ACHN (cell line): ENCODE measurements around the gene NGEF.
A peak's percentile ranks its signal among the peaks of the same experiment; 100 is the strongest.

Source experiments
- DNase-seq: peaks from one replicate; pipeline ENCODE4 v3.0.0-alpha.2; 2015
- in situ Hi-C: cut with HindIII; loops from 2 replicates; pipeline ENCODE4 v1.10.0; 2017; ENCODE audit warnings: low sequenced_read_pairs, low pct_ligation_motif_present, low pct_unique_long_range_greater_than_20kb

The NGEF gene

GRCh38 chr2:232950751-232951150 lies 62.3 kb downstream of the NGEF start:
- no peak for DNase-seq
- in situ Hi-C loops: no loop called here

- in situ Hi-C loops: no loop called here
- no peak for DNase-seq
Measured at GRCh38 chr2:232949016-232949415, 64.0 kb downstream of the NGEF start.

GRCh38 chr2:232942831-232943230 lies 70.2 kb downstream of the NGEF start:
- DNase-seq: no peak
- in situ Hi-C loops: no loop called here

- DNase-seq: no peak
- in situ Hi-C loops: no loop called here
Measured at GRCh38 chr2:232941912-232942594, 71.0 kb downstream of the NGEF start.

GRCh38 chr2:232941400-232941799 lies 71.7 kb downstream of the NGEF start:
- no peak for DNase-seq
- in situ Hi-C loops: no loop called here

GRCh38 chr2:232940724-232941123 lies 72.3 kb downstream of the NGEF start:
- no peak for DNase-seq
- in situ Hi-C loops: no loop called here

- in situ Hi-C loops: no loop called here
- DNase-seq: peak; percentile 83
Measured at GRCh38 chr2:232937278-232937906, 75.7 kb downstream of the NGEF start.

- in situ Hi-C loops: no loop called here
- DNase-seq: no peak
Measured at GRCh38 chr2:232931636-232932035, 81.4 kb downstream of the NGEF start.

DNA sequence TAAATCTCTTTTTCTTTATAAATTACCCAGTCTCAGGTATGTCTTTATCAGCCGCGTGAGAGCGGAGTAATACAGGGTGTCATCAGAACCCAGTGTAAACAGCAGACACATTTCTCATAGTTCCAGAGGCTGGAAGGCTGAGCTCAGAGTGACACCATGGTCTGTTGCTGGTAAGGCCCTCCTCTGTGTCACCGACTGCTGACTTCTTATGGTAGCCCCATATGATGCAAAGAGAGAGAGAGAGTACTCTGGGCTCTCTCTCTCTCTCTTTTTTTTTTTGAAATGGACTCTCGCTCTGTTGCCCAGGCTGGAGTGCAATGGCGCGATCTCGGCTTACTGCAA lies 83.0 kb downstream of the NGEF start:
- in situ Hi-C loops: no loop called here
- DNase-seq: no peak

- no peak for DNase-seq
- in situ Hi-C loops: no loop called here
Measured at GRCh38 chr2:232929303-232930058, 83.6 kb downstream of the NGEF start.

GRCh38 chr2:232928551-232929302 lies 84.3 kb downstream of the NGEF start:
- no peak for DNase-seq
- in situ Hi-C loops: no loop called here

DNA sequence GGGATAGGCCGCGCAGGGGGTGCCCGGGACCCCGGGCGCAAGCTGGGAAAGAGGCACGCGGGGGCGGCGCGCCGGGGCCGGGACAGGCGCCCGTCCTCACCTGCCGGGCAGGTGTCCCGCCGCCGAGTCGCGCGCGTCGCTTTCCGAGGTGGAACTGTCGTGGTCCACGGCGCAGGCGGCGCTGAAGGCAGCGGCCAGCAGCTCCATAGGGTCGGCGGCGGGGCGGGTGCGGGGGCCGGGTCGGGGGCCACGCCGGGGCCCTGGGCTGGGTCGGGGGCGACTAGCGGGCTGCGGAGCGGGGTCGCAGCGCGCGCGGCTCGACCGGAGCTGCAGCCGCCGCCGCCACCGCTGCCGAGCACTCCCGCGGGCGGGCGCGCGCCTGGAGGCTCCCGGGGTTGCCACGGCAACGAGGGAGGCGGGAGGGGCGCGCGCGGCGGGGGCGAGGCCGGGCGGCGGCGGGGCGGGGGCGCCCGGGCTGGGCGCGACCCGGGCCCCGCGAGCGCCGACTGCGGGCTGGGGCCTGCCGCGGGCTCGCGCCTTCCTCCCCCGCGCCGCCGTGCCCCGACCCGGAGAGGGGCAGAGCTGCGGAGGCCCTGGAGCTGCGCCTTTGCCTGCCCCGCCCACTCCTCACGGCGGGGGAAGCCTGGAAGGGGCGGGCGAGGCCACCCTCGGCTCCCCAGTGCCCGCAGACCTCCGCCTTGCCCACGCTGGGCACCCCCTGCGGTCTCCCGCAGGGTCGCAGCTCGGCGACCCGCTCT lies 85.1 kb downstream of the NGEF start:
- in situ Hi-C loops: no loop called here
- DNase-seq: no peak

- DNase-seq: no peak
- in situ Hi-C loops: no loop called here
Measured at GRCh38 chr2:232927032-232927792, 85.8 kb downstream of the NGEF start.

DNA sequence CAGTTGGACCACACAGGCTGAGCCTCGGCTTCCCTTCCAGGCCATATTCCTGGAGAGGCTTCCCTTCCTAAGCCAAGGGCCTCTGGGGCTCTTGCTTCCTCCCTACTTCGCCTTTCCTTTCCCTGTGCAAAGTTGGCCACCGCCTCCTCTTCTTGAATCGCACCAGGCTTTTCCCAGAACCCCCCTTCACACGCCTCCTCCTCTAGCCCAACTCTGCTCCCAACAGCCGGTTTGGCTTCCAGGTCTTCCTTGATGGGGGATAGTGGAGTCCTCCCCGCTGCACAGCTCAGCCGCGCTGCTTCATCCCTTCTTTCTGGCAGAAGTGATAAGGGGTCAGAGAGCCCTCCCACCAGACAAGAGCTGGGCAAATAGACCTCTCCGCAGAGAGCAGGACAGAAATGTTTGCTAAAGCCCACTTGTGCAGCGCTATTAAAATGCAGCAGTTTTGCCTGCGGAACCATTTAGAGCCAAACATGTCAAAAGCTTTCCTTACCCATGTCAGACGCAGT lies 86.6 kb downstream of the NGEF start:
- DNase-seq: no peak
- in situ Hi-C loops: no loop called here

DNA sequence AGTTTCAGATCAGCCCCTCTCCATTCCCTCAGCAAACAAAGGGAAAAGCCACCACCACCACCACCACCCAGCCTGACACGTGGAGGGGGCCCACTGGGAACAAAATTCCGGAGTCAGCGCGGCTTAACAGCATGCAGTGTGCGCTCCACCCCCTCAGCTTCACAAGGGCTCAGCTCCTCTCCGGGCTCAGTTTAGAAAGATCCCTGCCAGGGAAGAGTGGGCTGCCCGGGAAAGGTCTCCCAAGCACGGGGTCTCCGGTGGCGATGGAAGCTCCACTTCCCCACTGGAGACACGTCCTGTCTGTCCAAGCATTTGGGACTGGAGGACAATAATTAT lies 87.3 kb downstream of the NGEF start:
- DNase-seq: no peak
- in situ Hi-C loops: no loop called here

GRCh38 chr2:232925153-232925820 lies 87.8 kb downstream of the NGEF start:
- in situ Hi-C loops: no loop called here
- DNase-seq: no peak

GRCh38 chr2:232924433-232924832 lies 88.6 kb downstream of the NGEF start:
- DNase-seq: no peak
- in situ Hi-C loops: no loop called here
